HG03196 (cell line): ENCODE measurements around the gene P3H2.

ENCODE experiments used
- ATAC-seq: cut with Tn5 transposase; IDR thresholded peaks from one replicate; pipeline ENCODE4 v1.9.1; 2021; ENCODE audit not compliant: unreplicated experiment

The P3H2 gene

GRCh38 chr3:190058521-190059241 lies 62.0 kb downstream of the P3H2 start:
- ATAC-seq, result no peak

GRCh38 chr3:190056742-190057141 lies 64.0 kb downstream of the P3H2 start:
- no peak for ATAC-seq

- ATAC-seq, result no peak
Measured at GRCh38 chr3:190055773-190056172, 64.9 kb downstream of the P3H2 start.

- ATAC-seq, result no peak
Measured at GRCh38 chr3:190053919-190054672, 66.6 kb downstream of the P3H2 start.

GRCh38 chr3:190051641-190052040 lies 69.1 kb downstream of the P3H2 start:
- no peak for ATAC-seq

- no peak for ATAC-seq
Measured at GRCh38 chr3:190048932-190049441, 71.7 kb downstream of the P3H2 start.

GRCh38 chr3:190044974-190045373 lies 75.7 kb downstream of the P3H2 start:
- ATAC-seq, result no peak

GRCh38 chr3:190044142-190044541 lies 76.6 kb downstream of the P3H2 start:
- ATAC-seq, result no peak

- ATAC-seq, result no peak
Measured at GRCh38 chr3:190043741-190044140, 77.0 kb downstream of the P3H2 start.

GRCh38 chr3:190042558-190042957 lies 78.1 kb downstream of the P3H2 start:
- no peak for ATAC-seq

- ATAC-seq, result no peak
Measured at GRCh38 chr3:190041333-190042041, 79.2 kb downstream of the P3H2 start.

GRCh38 chr3:190040145-190040544 lies 80.6 kb downstream of the P3H2 start:
- ATAC-seq, result no peak

- no peak for ATAC-seq
Measured at GRCh38 chr3:190038050-190038933, 82.4 kb downstream of the P3H2 start.

- no peak for ATAC-seq
Measured at GRCh38 chr3:190036631-190037030, 84.1 kb downstream of the P3H2 start.

GRCh38 chr3:190034446-190034845 lies 86.3 kb downstream of the P3H2 start:
- no peak for ATAC-seq

GRCh38 chr3:190032923-190033322 lies 87.8 kb downstream of the P3H2 start:
- no peak for ATAC-seq

- no peak for ATAC-seq
Measured at GRCh38 chr3:190031887-190032752, 88.6 kb downstream of the P3H2 start.

GRCh38 chr3:190027116-190027515 lies 93.6 kb downstream of the P3H2 start:
- ATAC-seq, result no peak

- no peak for ATAC-seq
Measured at GRCh38 chr3:190026154-190026553, 94.5 kb downstream of the P3H2 start.

- peak; percentile 86 for ATAC-seq
Measured at GRCh38 chr3:190024912-190025311, 95.8 kb downstream of the P3H2 start.
